Activated CD4-positive, alpha-beta T cell treated with anti-CD3 and anti-CD28 coated beads, Interleukin-2, amount 50 U/mL, for 4 hours (primary cell): ENCODE measurements around the gene CAPN8.
A peak's percentile ranks its signal among the peaks of the same experiment; 100 is the strongest.
"Not testable (repeated sequence)": the region's sequence is repeated elsewhere in the genome, so short reads cannot be mapped to it uniquely, and the experiment has no call there.

ENCODE experiments used
- DNase-seq, 2 experiments: peaks; one replicate each; pipeline ENCODE4 v3.0.0-alpha.2; 2020

Gene CAPN8

GRCh38 chr1:223520200-223520599 is 145.3 kb downstream of the CAPN8 start:
- DNase-seq, result no peak

DNA sequence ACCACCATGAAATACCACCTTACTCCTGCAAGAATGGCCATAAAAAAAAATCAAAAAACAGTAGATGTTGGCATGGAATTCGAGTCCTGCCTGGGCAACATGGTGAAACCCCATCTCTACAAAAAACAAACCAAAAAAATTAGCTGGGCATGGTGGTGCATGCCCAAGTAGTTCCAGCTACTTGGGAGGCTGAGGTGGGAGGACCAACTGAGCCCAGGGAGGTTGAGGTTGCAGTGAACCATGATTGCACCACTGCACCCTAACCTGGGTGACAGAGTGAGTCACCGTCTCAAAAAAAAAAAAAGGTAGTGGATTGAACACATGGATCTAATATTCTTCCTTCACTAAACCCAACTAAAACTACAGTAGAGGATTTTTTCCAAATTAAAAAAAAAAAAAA is 146.4 kb downstream of the CAPN8 start:
- DNase-seq, result no peak

DNA sequence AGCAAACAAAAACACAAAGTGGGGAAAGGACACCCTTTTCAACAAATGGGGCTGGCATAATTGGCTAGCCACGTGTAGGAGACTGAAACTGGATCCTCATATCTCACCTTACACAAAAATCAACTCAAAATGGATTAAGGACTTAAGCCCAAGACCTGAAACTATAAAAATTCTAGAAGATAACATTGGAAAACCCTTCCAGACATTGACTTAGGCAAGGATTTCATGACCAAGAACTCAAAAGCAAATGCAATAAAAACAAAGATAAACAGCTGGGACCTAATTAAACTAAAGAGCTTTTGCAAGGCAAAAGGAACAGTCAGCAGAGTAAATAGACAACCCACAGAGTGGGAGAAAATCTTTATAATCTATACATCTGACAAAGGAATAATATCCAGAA is 146.9 kb downstream of the CAPN8 start:
- DNase-seq, result not testable (repeated sequence)

DNA sequence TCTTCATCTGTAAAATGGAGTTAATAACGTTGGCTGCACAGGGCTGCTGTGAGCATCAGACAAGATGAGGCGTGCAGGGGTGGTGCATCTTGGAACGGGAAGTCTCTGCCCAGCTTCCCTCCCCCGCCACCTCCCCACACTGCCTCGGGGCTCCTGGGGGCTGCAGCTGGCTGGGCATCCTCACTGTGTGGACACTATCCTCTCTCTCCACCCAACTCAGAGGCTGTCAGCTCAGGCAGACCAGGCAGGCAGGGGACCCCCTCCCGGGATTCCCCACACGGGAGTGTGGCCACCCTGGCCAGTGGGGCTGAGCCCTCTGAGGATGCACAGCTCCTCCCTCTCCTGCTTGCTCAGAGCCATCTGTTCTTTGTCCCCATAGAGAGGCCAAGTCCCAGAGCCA is 149.6 kb downstream of the CAPN8 start:
- no peak for DNase-seq

DNA sequence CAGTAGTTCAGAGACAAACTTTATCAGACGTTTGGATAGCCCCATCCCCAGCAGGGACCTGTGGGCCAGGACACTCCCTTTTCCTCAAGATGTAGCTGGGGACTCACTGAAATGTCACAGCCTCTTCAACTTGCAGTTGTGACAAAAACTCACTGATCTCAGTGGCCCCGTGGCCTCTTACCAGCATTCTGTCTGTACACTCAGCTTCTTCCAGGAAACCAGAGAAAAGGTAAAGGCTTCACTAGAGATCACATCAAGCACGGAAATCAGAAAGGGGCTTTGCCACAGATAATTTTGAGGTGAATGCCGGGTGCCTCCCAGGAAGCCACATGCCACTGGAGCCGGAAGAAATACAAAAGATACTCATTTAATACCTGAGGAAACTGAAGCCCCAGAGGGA is 150.1 kb downstream of the CAPN8 start:
- peak; percentile 23 to 27 for DNase-seq

- DNase-seq, result no peak
Measured at GRCh38 chr1:223514644-223515043, 150.9 kb downstream of the CAPN8 start.

GRCh38 chr1:223513309-223513708 is 152.2 kb downstream of the CAPN8 start:
- no peak for DNase-seq

GRCh38 chr1:223512057-223512456 is 153.4 kb downstream of the CAPN8 start:
- no peak for DNase-seq

DNA sequence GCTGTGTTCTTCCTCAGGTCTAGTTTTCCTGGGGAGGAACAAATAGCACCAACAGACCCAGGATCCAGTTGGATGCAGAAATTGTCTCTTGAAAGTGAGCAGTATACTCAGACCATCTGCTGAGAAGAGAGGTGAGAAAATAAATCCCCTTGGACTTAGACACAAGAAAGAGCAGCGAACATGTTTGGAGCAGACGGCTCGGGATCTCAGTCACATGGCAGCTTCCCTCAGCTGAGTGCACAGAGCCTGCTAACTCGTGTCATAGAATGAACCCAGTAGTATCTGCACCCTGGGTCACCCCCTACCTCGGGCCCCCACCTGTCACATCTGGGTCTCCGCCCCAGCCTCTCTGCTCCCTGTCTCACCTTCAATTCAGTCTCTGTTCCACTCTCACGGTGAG is 156.7 kb downstream of the CAPN8 start:
- DNase-seq, result no peak

DNA sequence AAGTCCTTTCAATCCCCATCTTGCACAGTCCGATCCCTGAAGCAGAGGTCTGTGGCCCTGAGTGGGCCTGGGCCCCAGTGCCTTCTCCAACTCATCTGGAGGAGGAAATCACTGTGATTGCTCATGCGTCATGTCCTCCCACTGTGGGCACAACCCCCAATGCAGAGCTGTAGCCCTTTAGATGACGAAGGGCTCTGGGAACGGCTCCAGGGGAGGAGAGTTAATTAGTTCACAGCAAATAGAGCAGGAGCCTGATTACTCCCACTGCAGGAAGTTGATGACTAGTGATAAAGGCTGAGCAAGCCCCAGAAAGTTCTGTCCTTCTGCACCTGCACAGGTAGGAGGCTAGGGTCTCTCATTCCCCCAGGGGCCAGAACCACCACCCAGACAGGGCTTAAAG is 160.8 kb downstream of the CAPN8 start:
- DNase-seq, result no peak

GRCh38 chr1:223503348-223503747 is 162.2 kb downstream of the CAPN8 start:
- no peak for DNase-seq

GRCh38 chr1:223500560-223501425 is 164.7 kb downstream of the CAPN8 start:
- no peak for DNase-seq

- DNase-seq, result no peak
Measured at GRCh38 chr1:223496883-223497282, 168.6 kb downstream of the CAPN8 start.

DNA sequence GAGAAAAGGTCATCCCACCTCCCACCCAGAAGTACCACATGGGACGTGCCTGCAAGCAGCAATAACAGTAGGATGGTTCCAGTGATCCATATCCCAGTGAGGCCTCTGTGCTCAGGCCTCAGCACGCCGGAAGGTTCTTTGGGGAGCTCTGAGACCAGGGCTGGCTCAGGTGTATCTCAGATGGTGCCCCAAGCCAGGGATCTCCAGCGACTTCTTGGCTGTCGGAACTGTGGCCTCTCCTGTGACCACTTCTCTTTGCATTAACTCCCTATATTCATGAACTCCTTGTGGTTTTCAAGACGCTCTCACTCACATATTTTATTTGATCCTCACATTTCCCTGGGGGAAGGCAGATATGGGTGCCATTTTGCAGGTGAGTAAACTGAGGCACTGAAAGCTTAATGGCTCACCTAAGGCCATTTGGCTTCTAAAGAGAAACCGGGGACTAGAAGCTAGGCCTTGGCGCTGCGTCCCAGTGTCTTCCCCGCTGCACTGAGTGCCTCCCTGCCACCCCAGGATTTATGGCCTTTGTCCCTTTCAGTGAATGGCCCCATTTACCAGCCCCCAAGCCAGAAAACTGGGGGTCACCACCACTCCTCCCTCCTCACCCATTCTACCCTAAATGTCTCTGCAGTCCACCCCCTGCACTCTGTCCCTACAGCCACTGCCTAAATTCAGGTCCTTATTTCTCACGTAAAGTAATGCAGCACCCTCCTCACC is 170.4 kb downstream of the CAPN8 start:
- DNase-seq, result no peak

DNA sequence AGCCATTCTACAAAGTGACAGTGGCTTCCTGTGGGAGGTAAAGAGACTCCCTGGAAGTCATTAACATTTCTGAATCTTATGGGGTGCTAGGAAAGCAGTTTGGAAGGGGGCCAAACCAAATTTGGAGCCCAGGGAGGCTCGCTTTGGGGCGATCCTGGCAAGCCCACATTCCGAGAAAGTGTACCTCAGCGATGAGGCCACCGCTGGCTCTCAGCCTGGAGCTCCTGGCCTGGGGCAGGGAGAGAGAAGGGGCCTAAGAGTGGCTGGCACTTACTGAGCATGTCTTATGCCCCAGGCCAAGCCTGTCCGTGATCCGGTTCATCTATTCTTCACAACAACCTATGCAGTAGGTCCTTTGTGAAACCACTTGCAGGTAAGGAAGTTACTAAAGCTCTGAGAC is 173.5 kb downstream of the CAPN8 start:
- DNase-seq, result no peak
